ENCODE data around the gene NET1. TPM values are rescaled to one million over a fixed set of nuclear protein-coding genes. Genes with fewer than 3 reads are reported as not detected.
A peak's percentile ranks its signal among the peaks of the same experiment; 100 is the strongest.

Gene NET1
- total RNA-seq, 4 donors from 2014 or later = 90.0 to 311 (median 289) TPM

GRCh38 chr10:5399332-5399731, 13.0 kb upstream of the NET1 start:
- WGBS, 2 donors (ENCODE audit: low coverage in 1 of 2) = 73 to 86% methylated on average over 4 to 6 of the region's 6 CpGs
- no peaks in the 10 kb centered on the region for H3K36me3 ChIP-seq
- H3K4me3 ChIP-seq = no peak overlapping the region
- no peak for DNase-seq
- no peaks in the 10 kb centered on the region for H3K9me3 ChIP-seq
- no peak overlapping the region for H3K27ac ChIP-seq
- no peaks in the 10 kb centered on the region for H3K27me3 ChIP-seq
- in situ Hi-C loops (cut with MboI; ENCODE audit: low pct_ligation_motif_present in 1 of 4, low pct_unique_long_range_greater_than_20kb in 1 of 4, low sequenced_read_pairs in 3 of 4) (loop anchor here in 1 of 4 donors (25.0 kb wide), 1 partner anchor 562 kb away; the partner anchor contains the start of gene AKR1E2), intact Hi-C loops (cut with DNase I; ENCODE audit: low total_unique reads) (no loop called here)
- TF ChIP-seq POLR2A (IDR thresholded peaks at IDR 0.05) (no peak), EP300 (IDR thresholded peaks at IDR 0.05; ENCODE audit: low read depth) (no peak), POLR2AphosphoS5 (IDR thresholded peaks at IDR 0.05) (no peak), CTCF (IDR thresholded peaks at IDR 0.05) (no peak)
- H3K4me1 ChIP-seq = peaks cover 0 to 3% (median 0%) of the 10 kb centered on the region in 4 donors

GRCh38 chr10:5400468-5401240, 11.7 kb upstream of the NET1 start:
- Histone ChIP-seq H3K27me3 (no peaks in the 10 kb centered on the region), H3K4me3 (no peak overlapping the region), H3K36me3 (no peaks in the 10 kb centered on the region), H3K4me1 (peaks cover 0 to 7% (median 2%) of the 10 kb centered on the region in 4 donors), H3K9me3 (no peaks in the 10 kb centered on the region), H3K27ac (no peak overlapping the region)
- in situ Hi-C loops (cut with MboI; ENCODE audit: low pct_ligation_motif_present in 1 of 4, low pct_unique_long_range_greater_than_20kb in 1 of 4, low sequenced_read_pairs in 3 of 4) (no loop called here), intact Hi-C loops (cut with DNase I; ENCODE audit: low total_unique reads) (no loop called here)
- no peak for TF ChIP-seq POLR2A (IDR thresholded peaks at IDR 0.05)
- TF ChIP-seq POLR2AphosphoS5 (IDR thresholded peaks at IDR 0.05) = no peak
- no peak for TF ChIP-seq EP300 (IDR thresholded peaks at IDR 0.05; ENCODE audit: low read depth)
- TF ChIP-seq CTCF (IDR thresholded peaks at IDR 0.05) = no peak
- no peak for DNase-seq
- 87 to 92% methylated on average over 4 to 9 of the region's 9 CpGs for WGBS, 2 donors (ENCODE audit: low coverage in 1 of 2)

GRCh38 chr10:5402798-5403197, 9.6 kb upstream of the NET1 start:
- peak; percentile 46 for DNase-seq
- no peaks in the 10 kb centered on the region for H3K36me3 ChIP-seq
- no peaks in the 10 kb centered on the region for H3K9me3 ChIP-seq
- no peaks in the 10 kb centered on the region for H3K27me3 ChIP-seq
- H3K4me1 ChIP-seq = peaks cover 0 to 7% (median 2%) of the 10 kb centered on the region in 4 donors
- in situ Hi-C loops (cut with MboI; ENCODE audit: low pct_ligation_motif_present in 1 of 4, low pct_unique_long_range_greater_than_20kb in 1 of 4, low sequenced_read_pairs in 3 of 4) (no loop called here), intact Hi-C loops (cut with DNase I; ENCODE audit: low total_unique reads) (no loop called here)
- H3K27ac ChIP-seq = peak overlapping the region in 3 of 4 donors; percentile 21 to 31 (median 26)
- peak overlapping the region in 1 of 4 donors; percentile 37 for H3K4me3 ChIP-seq
- 40 to 80% methylated on average over 1 to 3 of the region's 3 CpGs for WGBS, 2 donors (ENCODE audit: low coverage in 1 of 2)
- no peak for TF ChIP-seq POLR2A (IDR thresholded peaks at IDR 0.05)
- TF ChIP-seq POLR2AphosphoS5 (IDR thresholded peaks at IDR 0.05) = peak in 1 of 3 donors; percentile 21

GRCh38 chr10:5404208-5405041, 7.9 kb upstream of the NET1 start, which contains the start of gene TUBAL3:
Gene TUBAL3, minus strand, starts transcription at chr10:5404828. Its CDS starts 36 bp downstream, at chr10:5404792.
- Histone ChIP-seq H3K4me3 (peak within 1 kb of the TSS in 2 of 4 donors; percentile 22 to 37), H3K27ac (peak within 1 kb of the TSS in 3 of 4 donors; percentile 31 to 54 (median 45))
- in situ Hi-C loops (cut with MboI; ENCODE audit: low pct_ligation_motif_present in 1 of 4, low pct_unique_long_range_greater_than_20kb in 1 of 4, low sequenced_read_pairs in 3 of 4) = no loop called here

More at GRCh38 chr10:5404208-5405041, 7.9 kb upstream of the NET1 start, which contains the start of gene TUBAL3:
- TF ChIP-seq EP300 (IDR thresholded peaks at IDR 0.05; ENCODE audit: low read depth) = no peak
- peak; percentile 65 for TF ChIP-seq POLR2A (IDR thresholded peaks at IDR 0.05)
- TF ChIP-seq CTCF (IDR thresholded peaks at IDR 0.05) = no peak
- peak in 2 of 3 donors; percentile 75 to 91 for TF ChIP-seq POLR2AphosphoS5 (IDR thresholded peaks at IDR 0.05)
- Histone ChIP-seq H3K27me3 (peaks cover under 1% of the 10 kb centered on the region), H3K9me3 (no peaks in the 10 kb centered on the region), H3K36me3 (no peaks in the 10 kb centered on the region), H3K4me1 (peaks cover 0 to 7% (median 2%) of the 10 kb centered on the region in 4 donors)
- WGBS, 2 donors (ENCODE audit: low coverage in 1 of 2) = 46 to 54% methylated on average over 6 to 8 of the region's 8 CpGs
- intact Hi-C loops (cut with DNase I; ENCODE audit: low total_unique reads) = no loop called here
- peak; percentile 63 for DNase-seq

Measured in transverse colon (tissue), 4 donors.